GM19438 (cell line): ENCODE data around the gene PTOV1.
A peak's percentile ranks its signal among the peaks of the same experiment; 100 is the strongest.

ENCODE experiments used
- ATAC-seq: cut with Tn5 transposase; IDR thresholded peaks from one replicate; pipeline ENCODE4 v1.9.1; 2021; ENCODE audit warnings: low read depth; ENCODE audit not compliant: unreplicated experiment

Gene PTOV1

DNA sequence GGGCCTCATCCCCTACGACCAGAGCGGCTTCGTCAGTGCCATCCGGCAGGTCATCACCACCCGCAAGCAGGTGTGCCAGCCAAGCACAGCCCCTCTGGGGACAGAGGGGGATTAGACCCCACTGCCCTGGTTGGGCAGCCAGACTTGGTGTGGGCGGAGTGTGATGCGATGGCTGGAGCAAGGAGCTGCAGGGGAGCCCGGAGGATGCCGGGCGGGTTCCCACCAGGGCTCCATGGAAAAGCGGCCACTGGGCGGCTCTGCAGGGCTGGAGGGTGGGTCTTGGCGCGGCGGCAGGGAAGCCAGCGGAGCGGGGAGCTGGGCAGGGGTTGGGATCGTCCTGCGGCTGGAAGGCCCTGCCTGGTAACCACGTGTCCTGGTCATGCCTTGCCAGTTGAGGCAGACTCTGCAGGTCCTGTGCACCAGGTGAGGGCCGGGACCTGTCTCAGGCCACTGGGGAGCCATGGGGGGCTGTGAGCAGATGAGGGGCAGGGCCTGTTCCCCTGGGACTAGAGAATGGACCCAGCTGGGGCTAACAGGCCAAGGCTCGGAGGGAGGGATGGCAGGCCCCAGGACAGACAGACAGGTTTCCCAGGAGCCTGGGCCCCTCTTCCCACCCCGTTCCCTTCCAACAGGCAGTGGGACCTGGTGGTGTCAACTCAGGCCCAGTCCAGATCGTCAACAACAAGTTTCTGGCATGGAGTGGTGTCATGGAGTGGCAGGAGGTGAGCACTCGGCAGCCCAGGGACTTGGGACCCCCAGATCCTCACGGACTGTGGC is 6.3 kb downstream of the PTOV1 start:
- no peak for ATAC-seq

DNA sequence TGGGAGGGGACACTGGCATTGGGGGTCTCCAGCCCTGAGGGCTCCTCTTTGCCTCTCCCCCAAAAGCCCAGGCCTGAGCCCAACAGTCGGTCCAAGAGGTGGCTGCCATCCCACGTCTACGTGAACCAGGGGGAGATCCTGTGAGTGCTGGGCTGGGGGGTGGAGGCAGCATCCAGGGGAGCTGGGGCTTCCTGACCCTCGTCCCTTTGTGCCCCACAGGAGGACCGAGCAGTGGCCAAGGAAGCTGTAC is 6.8 kb downstream of the PTOV1 start:
- no peak for ATAC-seq

DNA sequence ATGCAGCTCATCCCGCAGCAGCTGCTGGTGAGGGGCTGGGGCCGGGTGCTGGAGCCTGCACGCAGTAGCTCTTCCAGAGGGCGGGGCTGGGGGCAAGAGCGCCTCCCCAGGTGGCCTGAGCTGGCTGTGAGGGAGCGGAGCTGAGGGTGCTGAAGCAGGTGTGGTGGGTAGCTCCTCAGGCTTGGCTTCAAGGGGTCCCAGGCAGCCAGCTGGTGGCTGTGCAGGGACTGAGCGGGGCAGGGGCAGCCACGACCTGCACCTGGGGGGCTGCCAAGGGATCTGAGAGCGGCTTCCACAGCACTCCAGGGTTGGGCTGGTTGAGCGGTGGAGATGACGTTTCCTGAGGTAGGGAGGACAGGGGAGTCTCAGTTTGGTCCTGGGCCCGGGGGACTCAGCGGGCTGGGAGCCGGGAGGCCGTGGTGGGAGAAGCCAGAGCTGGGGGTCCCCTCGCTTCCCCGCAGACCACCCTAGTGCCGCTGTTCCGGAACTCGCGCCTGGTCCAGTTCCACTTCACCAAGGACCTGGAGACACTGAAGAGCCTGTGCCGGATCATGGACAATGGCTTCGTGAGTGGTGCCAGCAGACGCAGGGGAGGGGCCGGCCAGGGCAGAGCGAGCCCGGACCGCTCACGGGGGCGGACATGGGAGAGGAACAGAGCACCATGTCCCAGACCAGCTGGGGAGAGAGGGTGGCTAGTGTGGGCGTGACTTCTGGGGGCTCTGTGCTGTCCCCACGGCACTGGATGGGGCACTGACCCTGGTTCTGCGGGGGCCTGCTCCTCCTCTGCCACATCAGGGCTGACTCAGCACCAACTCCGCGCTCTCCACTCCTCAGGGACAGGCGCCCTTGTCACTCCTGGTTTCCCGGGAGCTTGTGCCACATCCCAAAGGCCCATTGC is 7.4 kb downstream of the PTOV1 start:
- ATAC-seq: no peak

DNA sequence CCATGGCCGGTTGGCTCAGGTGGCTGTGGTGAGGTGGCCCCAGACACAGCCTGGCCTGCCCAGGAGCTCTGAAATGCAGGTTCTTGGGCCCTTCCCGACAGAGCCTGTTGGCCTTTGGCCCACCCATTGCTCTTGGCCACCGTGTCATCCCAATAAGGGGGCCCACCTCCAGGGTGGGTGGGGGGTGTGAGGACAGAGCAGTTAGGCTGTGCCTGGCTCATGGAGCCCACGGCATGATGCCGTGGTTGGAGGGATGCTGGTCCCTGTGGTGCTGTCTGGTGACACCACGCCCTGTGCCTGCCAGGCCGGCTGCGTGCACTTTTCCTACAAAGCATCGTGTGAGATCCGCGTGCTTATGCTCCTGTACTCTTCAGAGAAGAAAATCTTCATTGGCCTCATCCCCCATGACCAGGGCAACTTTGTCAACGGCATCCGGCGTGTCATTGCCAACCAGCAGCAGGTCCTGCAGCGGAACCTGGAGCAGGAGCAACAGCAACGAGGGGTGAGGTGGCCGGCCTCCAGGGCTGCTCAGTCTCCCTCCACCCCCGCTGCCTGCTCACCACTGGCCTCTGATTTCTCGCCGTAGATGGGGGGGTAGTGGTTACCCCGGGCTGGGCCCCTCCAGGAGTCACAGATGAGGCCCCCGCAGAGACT is 8.8 kb downstream of the PTOV1 start:
- no peak for ATAC-seq

DNA sequence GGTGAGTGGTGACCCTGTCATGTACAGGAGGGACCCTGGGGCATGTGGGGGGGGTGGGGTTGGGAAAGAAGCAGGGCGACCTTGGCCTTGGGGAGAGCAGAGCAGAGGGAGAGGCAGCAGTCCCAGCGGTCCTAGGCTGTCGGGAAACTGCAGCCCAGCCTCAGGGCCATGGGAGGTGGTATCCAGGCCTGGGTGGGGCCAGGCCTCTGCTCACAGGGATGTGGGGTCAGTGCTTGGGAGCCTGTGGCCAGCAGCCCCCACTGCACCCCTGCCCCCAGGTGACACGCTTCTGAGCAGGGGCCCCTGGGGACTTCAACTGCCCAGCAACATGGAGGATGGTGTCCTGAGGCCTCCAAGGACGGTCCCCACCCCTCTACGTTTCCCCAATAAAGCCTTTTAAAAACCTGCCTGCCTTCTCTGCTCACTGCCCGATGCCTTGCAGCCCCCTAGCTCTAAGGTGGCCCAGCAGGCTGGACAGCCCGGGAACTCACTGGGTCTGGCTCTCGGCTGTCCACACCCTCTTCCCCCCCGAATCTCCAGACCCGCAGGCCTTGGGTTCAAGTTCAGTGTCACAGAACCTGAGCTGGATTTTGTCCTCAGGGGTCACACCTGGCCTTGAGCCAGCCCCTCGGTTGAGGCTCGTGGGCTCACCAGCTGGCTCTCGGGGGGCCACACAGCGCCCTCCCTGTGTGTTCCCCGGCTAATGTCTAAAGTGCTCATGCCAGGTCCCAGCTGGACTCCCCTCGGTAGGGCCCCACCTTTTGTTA is 9.6 kb downstream of the PTOV1 start:
- ATAC-seq: no peak

DNA sequence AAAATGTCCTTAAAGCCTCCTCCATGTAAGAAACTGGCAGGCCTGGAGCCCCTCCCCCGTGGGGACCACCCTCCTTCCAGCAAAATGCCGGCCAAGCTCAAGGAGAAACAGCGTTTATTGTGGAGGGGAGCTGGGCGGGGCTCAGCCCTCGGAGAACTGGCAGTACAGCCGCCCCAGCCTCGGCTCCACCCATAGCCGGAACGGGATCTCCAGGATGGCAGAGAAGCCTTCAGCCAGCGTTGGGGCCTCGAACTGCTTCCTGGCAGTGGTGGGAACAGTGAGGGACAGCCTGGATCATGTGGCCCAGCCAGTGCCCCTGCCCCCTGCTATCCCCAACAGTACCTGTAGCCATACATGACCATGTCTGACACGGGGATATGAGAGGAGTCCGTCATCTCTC is 10.1 kb downstream of the PTOV1 start:
- ATAC-seq: no peak

DNA sequence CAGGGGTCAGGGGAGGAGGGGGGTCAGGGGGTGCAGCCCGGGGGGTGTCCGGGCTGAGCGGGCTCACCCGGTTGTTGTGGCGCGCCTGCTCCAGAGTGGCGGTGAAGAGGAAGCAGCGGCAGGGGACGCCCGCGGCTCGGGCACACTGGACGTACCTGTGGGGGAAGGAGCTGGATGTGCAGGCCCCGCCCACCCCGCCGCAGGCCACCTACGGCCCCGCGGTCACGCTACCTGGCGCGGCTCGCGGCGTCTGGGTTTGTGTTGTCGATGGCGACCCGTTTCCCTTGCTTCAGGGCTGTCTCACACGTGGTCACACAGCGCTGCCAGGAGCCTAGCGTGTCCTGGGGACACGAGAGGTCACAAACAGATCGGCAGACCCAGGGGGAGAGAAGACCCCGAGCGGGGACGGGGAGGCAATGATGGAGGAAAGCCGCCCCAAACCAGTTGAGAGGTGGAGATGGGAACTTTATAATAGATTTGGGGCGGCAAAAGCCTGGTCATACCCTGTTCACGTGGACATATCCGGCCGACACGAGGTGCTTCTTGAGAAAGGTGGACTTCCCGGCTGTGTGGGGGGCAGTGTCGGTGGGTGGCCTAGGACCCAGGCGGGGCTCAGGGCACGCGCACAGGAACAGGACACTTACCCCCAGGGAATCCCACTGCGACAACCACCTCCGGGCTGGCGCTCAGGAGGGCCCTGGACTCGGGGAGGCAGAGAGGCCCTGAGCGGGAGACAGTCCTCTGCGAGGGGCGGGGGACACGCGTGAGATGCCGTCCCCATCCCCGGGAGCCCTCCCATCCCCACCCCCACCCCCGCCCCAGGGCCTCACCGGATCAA is 10.8 kb downstream of the PTOV1 start:
- ATAC-seq: no peak

DNA sequence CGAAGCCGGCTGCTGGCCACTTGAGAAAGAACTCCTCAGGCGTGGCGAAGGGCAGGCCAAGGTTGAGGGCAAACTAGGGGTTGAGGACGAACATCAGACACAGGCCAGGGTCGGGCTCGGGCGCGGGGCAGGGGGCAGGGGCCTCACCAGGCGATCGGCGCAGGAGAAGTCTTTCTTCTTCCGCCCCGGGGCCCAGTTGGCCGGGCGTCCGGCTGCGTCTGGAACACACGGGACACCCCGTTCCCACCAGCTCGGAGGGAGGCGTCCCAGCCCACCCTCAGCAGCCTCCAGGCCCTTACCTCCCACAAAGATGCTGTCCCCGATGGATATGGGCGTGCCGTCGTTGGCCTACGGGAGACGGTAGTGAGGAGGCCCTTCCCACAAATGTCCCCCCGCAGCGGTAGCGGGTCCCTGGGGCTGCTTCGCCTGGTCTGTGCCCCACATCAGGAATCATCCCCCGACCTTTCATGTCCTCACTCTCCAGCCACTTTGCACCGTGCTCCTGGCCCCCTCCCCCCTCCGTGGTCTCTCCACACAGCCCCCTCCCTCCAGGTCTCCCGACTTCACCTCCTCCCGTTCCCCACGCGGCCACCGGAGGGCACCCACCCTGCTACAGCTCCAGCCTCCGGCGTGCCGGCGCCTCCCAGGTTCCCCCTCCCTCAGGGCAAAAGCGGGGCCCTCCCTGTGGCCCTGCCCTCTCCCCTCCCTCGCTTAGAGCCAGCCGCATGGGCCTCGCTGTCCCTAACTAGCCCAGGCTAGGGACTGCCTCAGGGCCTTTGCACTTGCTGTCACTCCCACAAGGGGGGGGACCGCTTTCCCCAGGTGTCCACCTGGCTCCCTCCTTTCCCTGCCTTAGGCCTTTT is 11.7 kb downstream of the PTOV1 start:
- no peak for ATAC-seq

DNA sequence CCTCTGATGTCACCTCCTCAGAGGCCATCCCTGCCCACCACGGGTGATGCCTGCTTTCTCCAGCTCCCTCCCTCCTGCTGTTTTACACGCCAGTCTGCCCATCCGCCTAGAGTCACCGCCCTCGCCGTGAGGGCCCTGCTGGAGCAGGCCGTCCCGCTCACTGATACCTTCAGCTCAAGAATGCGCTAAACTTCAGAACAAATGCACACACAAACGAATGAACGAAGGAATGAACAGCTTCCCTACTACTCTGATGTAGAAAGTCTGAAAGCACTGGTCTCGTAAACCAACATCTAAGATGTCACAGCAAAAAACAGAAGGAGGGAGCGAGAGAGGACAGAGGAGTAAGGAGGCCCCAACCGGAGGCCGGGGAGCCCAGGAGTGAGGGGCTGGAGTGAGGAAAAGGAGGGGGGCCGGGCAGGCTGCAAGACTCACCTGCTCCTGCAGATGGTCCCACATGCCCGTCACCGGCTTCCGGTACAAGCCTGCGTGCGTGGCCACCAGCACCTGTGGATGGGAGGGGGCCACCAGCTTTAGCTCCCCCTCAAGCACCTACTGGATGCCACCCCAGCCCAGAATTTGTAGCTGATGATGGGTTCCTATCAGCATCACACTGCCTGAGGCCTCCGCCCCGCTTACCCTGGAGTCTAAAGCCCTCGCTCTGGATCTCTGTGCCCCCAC is 12.4 kb downstream of the PTOV1 start:
- no peak for ATAC-seq

DNA sequence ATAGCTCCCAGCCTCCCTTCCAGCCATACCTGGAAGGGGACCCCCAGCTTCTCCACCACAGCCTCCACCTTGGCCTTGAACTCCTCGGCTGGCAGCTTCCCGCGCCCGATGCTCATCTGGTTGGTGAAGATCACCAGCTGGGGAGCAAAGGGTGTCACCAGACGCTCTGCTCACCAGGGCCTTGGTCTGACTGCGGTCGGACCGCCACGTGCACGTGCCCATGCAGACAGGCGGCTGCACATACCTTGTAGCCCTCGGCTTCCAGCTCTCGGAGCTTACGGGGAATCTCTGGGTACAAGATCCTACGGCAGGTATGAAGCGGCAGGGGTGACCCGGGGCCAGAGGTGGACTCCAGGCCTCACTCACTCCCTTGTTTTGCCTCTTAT is 13.0 kb downstream of the PTOV1 start:
- ATAC-seq: no peak

DNA sequence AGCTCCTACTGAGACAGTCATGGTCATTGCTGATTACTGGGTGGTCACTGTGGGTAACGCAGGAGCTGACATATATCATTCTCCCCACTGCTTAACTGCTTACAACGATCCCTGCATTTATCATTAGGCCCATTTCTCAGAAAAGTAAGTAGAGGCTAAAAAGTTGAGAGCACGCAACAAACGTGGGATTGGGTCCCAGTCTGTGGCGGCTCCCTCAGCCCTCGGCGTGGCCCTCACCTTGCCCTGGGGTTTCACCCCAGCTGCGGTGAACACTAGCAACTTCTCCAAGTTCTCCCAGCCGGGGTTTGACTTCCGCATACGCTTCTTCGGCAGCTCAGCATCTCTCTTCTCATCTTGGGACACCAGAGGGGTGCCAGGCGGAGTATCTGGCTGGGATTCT is 13.9 kb downstream of the PTOV1 start:
- ATAC-seq: no peak

DNA sequence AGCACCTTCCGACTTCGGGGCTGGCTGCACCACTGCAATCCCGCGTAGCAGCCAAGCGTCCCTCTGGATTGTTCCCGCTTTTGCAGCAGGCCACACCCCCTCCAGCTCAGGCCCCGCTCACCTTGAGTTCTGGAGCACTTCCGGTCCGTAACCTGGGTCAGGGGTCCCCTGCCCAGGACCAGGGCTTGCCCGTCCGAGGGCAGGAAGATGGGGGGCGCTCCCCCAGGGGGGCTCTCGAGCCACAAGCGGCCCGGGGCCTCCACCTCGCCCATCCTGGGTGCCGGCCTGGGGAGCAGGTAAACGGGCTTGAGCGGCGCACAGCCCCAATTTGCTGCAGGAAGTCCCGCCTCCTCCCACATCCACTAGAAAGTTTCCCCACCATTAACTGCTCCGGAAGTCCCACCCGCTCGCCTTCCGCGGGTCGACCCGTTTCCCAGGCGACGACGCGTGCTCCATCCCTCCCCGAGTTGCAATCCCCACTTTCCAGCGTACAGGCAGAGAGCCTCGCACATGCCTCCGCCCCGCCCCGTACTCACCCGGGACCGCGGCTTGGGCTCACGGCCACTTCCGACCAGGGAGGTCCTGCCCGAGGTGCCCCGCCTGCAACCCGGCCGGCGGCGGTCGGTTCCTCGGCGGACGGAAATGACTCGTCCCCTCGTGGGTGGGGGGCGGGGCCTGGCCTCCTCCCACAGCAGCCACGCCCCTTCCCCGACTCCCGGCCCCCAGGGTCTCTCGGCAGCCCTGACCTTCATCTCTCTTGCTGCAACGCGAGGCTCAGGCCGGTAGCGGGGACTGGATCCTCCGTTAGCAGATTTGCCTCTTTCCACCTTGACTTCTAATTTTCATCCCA is 16.2 kb downstream of the PTOV1 start, which contains the start of gene PNKP:
PNKP (minus strand) TSS at position 644 of the 850 bp plus-strand sequence; CDS start at position 272, 372 bp downstream.
- ATAC-seq: peak; percentile 34

DNA sequence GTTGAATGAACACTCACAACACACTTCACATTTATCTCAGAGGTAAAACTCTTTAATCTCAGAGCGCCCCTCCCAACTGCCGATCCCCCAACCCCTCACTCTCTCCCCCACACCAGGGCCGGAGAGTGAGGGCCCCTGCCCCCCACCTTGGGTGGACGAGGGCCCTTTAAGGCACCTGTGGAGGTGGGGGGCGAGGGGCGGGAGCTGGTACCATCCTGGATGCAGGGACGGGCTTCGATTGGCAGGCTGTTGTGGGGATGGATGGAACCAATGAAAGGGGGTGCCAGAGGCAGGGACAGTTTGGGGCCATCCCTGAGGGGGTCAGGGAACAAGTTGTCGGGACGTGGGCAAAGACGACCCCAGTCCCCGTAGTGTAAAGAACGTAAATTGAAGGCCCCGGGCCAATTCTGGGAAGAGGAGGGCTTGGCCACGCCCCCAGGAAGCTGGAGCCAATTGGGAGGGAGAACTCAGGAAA is 18.1 kb downstream of the PTOV1 start:
- ATAC-seq: peak; percentile 10

DNA sequence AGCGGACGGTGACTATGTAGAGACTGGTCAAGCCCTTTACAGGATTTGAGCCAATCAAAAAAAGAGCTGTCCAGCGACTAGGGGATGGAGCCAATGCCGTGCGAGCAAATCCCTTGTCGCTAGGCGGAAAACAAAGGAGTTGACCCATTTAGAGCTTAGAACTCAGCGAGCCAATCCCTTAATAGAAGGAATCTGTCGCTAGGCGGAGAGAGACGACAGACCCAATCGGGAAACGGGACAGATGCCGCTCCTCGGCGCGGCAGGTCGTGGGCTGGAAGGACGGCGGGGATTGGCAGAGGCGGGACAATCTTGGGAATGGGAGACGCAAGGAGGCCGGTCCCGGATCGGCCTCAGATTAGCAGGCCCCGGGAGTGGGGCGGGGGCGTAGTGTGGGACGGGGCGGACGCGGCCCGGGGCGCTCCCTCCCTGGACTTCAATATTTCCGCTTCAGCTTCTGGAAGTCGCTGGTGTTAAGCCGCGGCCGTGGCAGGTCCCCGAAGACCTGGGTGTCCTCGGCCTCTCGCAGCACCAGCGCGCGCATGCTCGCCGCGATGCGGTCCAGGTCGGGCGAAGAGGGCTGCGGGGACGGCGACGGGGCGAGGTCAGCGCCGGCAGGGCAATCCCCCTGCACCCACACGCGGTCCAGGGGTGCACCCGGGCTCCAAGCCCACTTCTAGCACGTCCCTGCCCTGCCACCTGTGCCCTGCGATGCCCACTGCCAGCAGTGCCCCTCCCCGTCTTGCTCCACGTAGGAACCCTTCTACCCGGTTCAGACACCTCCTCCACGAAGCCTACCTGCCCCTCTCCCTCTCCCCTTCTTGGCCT is 18.7 kb downstream of the PTOV1 start:
- peak; percentile 57 for ATAC-seq

DNA sequence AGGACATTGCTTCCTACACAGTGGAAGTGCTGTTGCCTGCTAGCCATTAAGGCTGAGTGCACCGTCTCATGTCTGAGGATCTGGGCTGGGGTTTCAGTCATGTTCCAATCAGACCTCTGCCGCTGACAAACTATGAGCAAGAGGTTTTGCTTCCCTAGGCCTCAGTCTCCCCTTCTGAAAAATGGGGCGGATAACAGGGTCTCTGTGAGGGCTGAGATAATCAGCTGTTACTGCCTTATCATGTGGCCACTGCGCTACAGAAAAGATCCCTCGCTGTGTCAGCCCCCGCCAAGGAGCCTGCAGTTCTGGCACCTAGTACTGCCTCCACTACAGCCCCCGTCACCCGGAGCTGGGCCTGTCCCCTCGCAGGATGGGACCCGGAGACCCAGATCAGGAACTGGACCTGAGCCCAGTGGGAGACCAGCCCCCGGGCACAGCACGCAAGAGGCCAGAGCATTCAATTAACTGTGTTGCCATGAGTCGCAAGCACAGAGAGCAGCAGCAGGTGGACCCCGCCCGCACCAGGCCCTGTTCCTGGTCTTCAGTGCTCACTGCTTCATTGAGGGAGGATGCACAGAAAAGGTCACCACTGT is 19.4 kb downstream of the PTOV1 start:
- no peak for ATAC-seq

DNA sequence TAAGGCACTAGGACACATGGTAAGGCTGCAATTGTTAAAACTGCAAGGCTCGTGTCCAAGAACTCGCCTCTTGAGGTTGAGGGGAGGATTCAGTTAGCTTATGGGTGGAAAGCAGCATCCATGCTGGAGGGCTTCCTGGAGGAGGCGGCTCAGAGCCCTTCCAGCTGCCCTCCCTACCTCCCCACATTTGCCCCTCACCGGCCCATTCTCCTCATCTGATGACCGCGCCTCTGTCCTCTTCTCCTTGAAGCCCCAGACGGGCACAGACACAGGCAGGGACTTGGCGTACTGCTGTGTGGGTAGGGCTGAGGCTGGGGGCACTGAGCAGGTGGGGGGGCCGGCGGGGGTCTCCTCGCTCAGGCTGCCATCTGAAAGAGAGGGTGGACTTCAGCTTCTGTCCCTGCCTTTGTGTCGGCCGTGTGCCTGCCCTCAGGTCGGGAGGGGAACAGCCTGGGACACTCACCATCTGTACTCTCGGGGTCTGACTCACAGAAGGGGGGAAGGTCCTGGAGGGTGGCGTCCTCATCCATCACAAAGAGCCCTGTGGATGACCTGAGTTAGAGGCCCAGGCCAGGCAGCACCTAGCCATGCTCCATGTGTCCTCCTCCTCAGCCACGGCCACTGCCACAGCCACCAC is 20.5 kb downstream of the PTOV1 start:
- no peak for ATAC-seq
